GOT3 (cell line): ENCODE results near the gene ACBD4.

Source experiments
- DNase-seq: peaks from one replicate; lab custom pipeline; 2025; ENCODE audit warnings: mixed read lengths; lab: John Stamatoyannopoulos, UW

ACBD4 gene

GRCh38 chr17:45155483-45155882 is 20.0 kb downstream of the ACBD4 start:
- DNase-seq, result no peak

- DNase-seq, result no peak
These were observed 20.8 kb downstream of the ACBD4 start for GRCh38 chr17:45156242-45156641.

- no peak for DNase-seq
These were observed 25.2 kb downstream of the ACBD4 start for GRCh38 chr17:45160447-45161287.

- DNase-seq, result peak; percentile 98
These were observed 26.0 kb downstream of the ACBD4 start, which contains the start of gene HEXIM2 for GRCh38 chr17:45161288-45162024. Gene HEXIM2 (plus strand): TSS chr17:45161875. CDS start chr17:45162794, 919 bp downstream.

GRCh38 chr17:45162025-45162687 is 26.7 kb downstream of the ACBD4 start:
- no peak for DNase-seq

GRCh38 chr17:45164734-45165269 is 29.3 kb downstream of the ACBD4 start:
- DNase-seq, result no peak

- DNase-seq, result no peak
These were observed 33.7 kb downstream of the ACBD4 start for GRCh38 chr17:45168991-45169752.

GRCh38 chr17:45170280-45170930 is 34.9 kb downstream of the ACBD4 start:
- no peak for DNase-seq

GRCh38 chr17:45170931-45171337 is 35.4 kb downstream of the ACBD4 start:
- no peak for DNase-seq

GRCh38 chr17:45171338-45172231 is 36.1 kb downstream of the ACBD4 start:
- DNase-seq, result no peak

GRCh38 chr17:45172232-45172540 is 36.7 kb downstream of the ACBD4 start:
- DNase-seq, result no peak

GRCh38 chr17:45172541-45173286 is 37.2 kb downstream of the ACBD4 start:
- DNase-seq, result no peak

GRCh38 chr17:45175759-45176115 is 40.2 kb downstream of the ACBD4 start:
- DNase-seq, result no peak

- no peak for DNase-seq
These were observed 42.1 kb downstream of the ACBD4 start for GRCh38 chr17:45177563-45177962.

- no peak for DNase-seq
These were observed 48.7 kb downstream of the ACBD4 start for GRCh38 chr17:45184144-45184543.

GRCh38 chr17:45186801-45187354 is 51.4 kb downstream of the ACBD4 start:
- DNase-seq, result no peak

GRCh38 chr17:45189009-45189408 is 53.5 kb downstream of the ACBD4 start:
- no peak for DNase-seq

- no peak for DNase-seq
These were observed 55.2 kb downstream of the ACBD4 start for GRCh38 chr17:45190503-45191255.
